ENCODE results near the gene CCDC83.

- no peak for TF ChIP-seq POLR2A (IDR thresholded peaks at IDR 0.05; ENCODE audit: low read length)
- no peak for TF ChIP-seq GATA1 (IDR thresholded peaks at IDR 0.05; ENCODE audit: low read depth, low read length)
Measured at GRCh38 chr11:85831050-85831449, 24.1 kb upstream of the CCDC83 start.

Data from erythroblast (primary cell).